ENCODE measurements around the gene SF1. TPM values are rescaled to one million over a fixed set of nuclear protein-coding genes. Genes with fewer than 3 reads are reported as not detected.
A peak's percentile ranks its signal among the peaks of the same experiment; 100 is the strongest.

The SF1 gene
- total RNA-seq, 1 experiment from 2014 or later = 285 TPM

- TF ChIP-seq CTCF (IDR thresholded peaks at IDR 0.05) (no peak), ZNF317 (CRISPR knock-in tag; IDR thresholded peaks at IDR 0.05; ENCODE audit: borderline replicate concordance, low read depth) (no peak), ZNF512 (CRISPR knock-in tag; IDR thresholded peaks at IDR 0.05; ENCODE audit: borderline replicate concordance) (no peak), AR (CRISPR knock-in tag; IDR thresholded peaks at IDR 0.05) (no peak), KAT7 (CRISPR knock-in tag; IDR thresholded peaks at IDR 0.05; ENCODE audit: borderline replicate concordance) (no peak), ARID4B (CRISPR knock-in tag; IDR thresholded peaks at IDR 0.05; ENCODE audit: borderline replicate concordance) (no peak), IRF1 (CRISPR knock-in tag; IDR thresholded peaks at IDR 0.05) (no peak), TCF7 (CRISPR knock-in tag; IDR thresholded peaks at IDR 0.05; ENCODE audit: low read depth) (no peak)
These were observed 25.6 kb upstream of the SF1 start (continued) for GRCh38 chr11:64803846-64804345.

DNA sequence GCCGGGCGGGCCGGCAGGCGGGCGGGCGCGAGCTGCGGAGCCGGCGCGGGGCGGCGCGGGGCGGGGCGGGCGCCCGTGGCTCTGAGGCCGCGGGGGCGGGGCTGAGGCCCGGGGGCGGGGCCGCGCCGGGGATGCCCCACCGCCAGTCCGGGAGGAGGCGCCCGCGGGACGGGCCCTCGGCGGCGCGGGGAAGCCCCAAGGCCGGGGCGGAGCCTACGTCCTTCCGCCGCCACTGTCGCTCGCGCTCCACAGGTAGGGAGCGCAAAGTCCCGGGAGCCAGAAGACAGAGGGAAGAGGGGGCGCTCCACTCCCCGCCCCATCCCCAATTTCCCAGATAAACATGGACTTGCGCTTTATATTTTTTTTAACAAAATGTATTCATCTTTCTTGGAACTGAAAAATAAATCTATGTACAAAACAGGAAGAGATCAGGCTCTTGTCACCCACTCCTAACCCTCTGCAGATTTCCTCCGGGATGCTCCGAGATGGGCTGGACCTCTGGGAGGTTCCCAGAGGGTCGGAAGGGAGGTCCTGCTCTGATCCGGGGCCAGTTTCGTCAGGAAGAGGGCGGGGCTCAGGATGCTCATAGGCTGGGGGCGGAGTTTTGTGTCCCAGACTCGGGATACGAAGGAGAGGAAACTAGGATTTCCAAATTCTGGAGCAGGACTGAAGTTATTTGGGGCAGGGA is 25.0 kb upstream of the SF1 start, which contains the start of gene MAP4K2:
TSS of gene MAP4K2 (minus strand) at position 57 of the 688 bp plus-strand sequence. CDS start 65 bp downstream, outside the sequence.
- ATAC-seq = peak; percentile 86
- H3K9me3 Mint-ChIP-seq = no peaks in the 10 kb centered on the region
- H3K4me3 Mint-ChIP-seq = peak within 1 kb of the TSS; percentile 92
- DNase-seq (ENCODE audit: low spot score) = peak; percentile 90
- no peaks in the 10 kb centered on the region for H3K27me3 Mint-ChIP-seq (ENCODE audit: low read depth)
- peaks cover 14% of the 10 kb centered on the region; the same call in 1 of the 2 replicates for H3K36me3 Mint-ChIP-seq
- peaks cover 11% of the 10 kb centered on the region for H3K4me1 Mint-ChIP-seq
- ChIA-PET POLR2A (interaction anchor here (0.9 to 2.3 kb wide), 2 partner anchors 24 to 31 kb away, joined by 3 to 17 read pairs; partner anchors contain the start of gene SF1), CTCF (interaction anchor here (0.7 to 3.7 kb wide), 26 partner anchors 9 to 526 kb away, joined by 3 to 33 read pairs (median 4); partner anchors contain the start of genes CDC42BPG, GPHA2, PPP2R5B and RASGRP2)
- H3K27ac Mint-ChIP-seq = peak within 1 kb of the TSS; percentile 99
- TF ChIP-seq HMGA2 (CRISPR knock-in tag; IDR thresholded peaks at IDR 0.05) (no peak), GABPB1 (CRISPR knock-in tag; IDR thresholded peaks at IDR 0.05) (peak; percentile 22; the same call in 1 of the 2 replicates), ZNF121 (CRISPR knock-in tag; IDR thresholded peaks at IDR 0.05) (no peak), ZNF219 (CRISPR knock-in tag; IDR thresholded peaks at IDR 0.05; ENCODE audit: borderline replicate concordance) (no peak), ARID4B (CRISPR knock-in tag; IDR thresholded peaks at IDR 0.05; ENCODE audit: borderline replicate concordance) (no peak), CREM (CRISPR knock-in tag; IDR thresholded peaks at IDR 0.05) (no peak), ZSCAN18 (CRISPR knock-in tag; IDR thresholded peaks at IDR 0.05) (no peak)
- TF ChIP-seq, protein P1, sequence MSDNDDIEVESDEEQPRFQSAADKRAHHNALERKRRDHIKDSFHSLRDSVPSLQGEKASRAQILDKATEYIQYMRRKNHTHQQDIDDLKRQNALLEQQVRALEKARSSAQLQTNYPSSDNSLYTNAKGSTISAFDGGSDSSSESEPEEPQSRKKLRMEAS (CRISPR knock-in tag; IDR thresholded peaks at IDR 0.05) = peak; percentile 27; the same call in 1 of the 2 replicates
